Brain microvascular endothelial cell (primary cell): ENCODE data around the gene MAP7D3.

Experiments
- DNase-seq: peaks from one replicate; pipeline ENCODE4 v3.0.0-alpha.2; 2020
- H3K27ac ChIP-seq: fragments of 250-450 bp; sonication (Bioruptor Pico); 2 replicates; pipeline ENCODE4 v1.5.1; 2020; ENCODE audit warnings: mild to moderate bottlenecking, moderate library complexity
- H3K27me3 ChIP-seq: fragments of 250-450 bp; sonication (Bioruptor Pico); replicated peaks from 2 replicates; pipeline ENCODE4 v1.5.1; 2020; ENCODE audit warnings: mild to moderate bottlenecking
- H3K36me3 ChIP-seq: fragments of 250-450 bp; sonication (Bioruptor Pico); replicated peaks from 2 replicates; pipeline ENCODE4 v1.5.1; 2020; ENCODE audit warnings: mild to moderate bottlenecking
- H3K4me3 ChIP-seq: 2 replicates; pipeline ENCODE4 v1.5.1; 2011; ENCODE audit warnings: low read depth, mild to moderate bottlenecking, control low read depth, low read length, moderate library complexity
- in situ Hi-C: cut with HindIII; loops from 2 replicates; pipeline ENCODE4 v1.10.0; 2017; ENCODE audit warnings: low sequenced_read_pairs, low pct_ligation_motif_present
- TF ChIP-seq, protein P1 (sequence below): IDR thresholded peaks from 2 replicates; pipeline ENCODE4 v1.5.1; 2011; ENCODE audit warnings: low read depth, mild to moderate bottlenecking, moderate library complexity, low read length, control low read depth, inconsistent platforms; ENCODE audit errors: missing control alignments

MAP7D3 gene

DNA sequence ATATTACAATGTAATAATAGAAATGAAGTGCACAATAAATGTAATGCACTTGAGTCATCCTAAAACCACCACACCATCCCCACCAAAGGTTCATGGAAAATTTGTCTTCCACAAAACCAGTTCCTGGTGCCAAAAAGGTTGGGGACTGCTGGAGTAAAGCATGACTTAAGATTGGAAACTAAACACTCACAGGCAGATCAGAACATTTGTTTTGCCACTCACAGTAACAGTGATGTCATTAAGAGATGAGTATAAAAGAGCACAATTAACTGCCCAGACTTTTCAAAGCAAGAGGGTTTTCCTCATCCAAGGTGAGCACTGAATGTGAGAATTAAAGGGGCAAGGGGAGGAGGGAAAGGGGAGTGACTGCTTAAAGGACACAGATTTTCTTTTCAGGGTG is 35.6 kb downstream of the MAP7D3 start:
- Histone ChIP-seq H3K27me3 (no peaks in the 10 kb centered on the region), H3K4me3 (no peak overlapping the region), H3K27ac (no peak overlapping the region), H3K36me3 (peaks cover 9% of the 10 kb centered on the region)
- DNase-seq: no peak
- in situ Hi-C loops: no loop called here
- TF ChIP-seq, protein P1, sequence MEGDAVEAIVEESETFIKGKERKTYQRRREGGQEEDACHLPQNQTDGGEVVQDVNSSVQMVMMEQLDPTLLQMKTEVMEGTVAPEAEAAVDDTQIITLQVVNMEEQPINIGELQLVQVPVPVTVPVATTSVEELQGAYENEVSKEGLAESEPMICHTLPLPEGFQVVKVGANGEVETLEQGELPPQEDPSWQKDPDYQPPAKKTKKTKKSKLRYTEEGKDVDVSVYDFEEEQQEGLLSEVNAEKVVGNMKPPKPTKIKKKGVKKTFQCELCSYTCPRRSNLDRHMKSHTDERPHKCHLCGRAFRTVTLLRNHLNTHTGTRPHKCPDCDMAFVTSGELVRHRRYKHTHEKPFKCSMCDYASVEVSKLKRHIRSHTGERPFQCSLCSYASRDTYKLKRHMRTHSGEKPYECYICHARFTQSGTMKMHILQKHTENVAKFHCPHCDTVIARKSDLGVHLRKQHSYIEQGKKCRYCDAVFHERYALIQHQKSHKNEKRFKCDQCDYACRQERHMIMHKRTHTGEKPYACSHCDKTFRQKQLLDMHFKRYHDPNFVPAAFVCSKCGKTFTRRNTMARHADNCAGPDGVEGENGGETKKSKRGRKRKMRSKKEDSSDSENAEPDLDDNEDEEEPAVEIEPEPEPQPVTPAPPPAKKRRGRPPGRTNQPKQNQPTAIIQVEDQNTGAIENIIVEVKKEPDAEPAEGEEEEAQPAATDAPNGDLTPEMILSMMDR: no peak

DNA sequence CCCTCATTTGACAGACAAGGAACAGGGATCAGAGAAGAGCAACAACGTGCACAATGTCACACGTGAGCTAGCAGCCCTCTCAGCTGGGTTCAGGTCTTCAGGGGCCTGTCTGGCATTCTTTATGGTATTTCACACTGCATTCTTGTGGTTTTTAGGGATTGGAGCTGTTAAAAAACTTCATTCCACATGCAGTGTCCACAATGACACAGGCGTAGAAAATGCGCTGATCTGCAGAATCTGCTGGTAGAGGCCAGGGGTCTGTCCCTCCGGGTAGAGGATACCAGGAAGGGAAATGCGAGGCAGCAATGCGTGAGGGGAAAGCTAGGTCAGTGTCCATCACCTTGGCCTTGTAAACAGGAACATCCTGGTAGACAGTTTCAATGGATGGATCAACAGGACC is 36.6 kb downstream of the MAP7D3 start:
- no peak overlapping the region for H3K4me3 ChIP-seq
- TF ChIP-seq, protein P1: no peak
- DNase-seq: peak; percentile 68
- H3K36me3 ChIP-seq: peaks cover 6% of the 10 kb centered on the region
- no peak overlapping the region for H3K27ac ChIP-seq
- in situ Hi-C loops: no loop called here
- no peaks in the 10 kb centered on the region for H3K27me3 ChIP-seq

DNA sequence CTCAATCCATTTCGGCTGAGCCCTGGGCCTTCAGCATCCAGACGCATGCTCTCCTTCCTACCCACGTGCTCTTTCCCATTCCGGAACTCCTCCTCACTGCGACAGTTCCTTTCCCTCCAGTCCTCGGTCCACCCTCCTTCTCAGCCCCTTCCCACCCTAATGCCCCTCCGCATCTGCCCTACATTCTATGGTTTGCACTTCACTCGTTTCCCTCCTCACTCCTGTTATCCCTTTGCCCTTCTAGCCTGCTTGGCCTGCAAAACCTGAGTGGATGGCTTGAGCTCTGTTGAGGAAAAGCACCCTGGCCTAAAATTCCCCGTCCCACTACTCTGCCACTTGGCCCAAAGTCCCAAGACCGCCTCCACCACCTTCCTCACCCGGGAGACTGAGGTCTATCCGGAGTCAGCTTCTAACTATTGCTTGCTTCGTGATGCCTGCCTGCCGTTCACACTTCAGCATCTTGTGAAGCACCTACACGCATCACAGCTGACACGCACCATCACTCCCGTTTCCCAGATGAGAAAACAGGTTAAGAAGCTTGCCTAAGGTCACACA is 38.6 kb downstream of the MAP7D3 start:
- in situ Hi-C loops: no loop called here
- TF ChIP-seq, protein P1: no peak
- no peak overlapping the region for H3K27ac ChIP-seq
- H3K27me3 ChIP-seq: no peaks in the 10 kb centered on the region
- no peak for DNase-seq
- H3K36me3 ChIP-seq: no peaks in the 10 kb centered on the region
- no peak overlapping the region for H3K4me3 ChIP-seq

DNA sequence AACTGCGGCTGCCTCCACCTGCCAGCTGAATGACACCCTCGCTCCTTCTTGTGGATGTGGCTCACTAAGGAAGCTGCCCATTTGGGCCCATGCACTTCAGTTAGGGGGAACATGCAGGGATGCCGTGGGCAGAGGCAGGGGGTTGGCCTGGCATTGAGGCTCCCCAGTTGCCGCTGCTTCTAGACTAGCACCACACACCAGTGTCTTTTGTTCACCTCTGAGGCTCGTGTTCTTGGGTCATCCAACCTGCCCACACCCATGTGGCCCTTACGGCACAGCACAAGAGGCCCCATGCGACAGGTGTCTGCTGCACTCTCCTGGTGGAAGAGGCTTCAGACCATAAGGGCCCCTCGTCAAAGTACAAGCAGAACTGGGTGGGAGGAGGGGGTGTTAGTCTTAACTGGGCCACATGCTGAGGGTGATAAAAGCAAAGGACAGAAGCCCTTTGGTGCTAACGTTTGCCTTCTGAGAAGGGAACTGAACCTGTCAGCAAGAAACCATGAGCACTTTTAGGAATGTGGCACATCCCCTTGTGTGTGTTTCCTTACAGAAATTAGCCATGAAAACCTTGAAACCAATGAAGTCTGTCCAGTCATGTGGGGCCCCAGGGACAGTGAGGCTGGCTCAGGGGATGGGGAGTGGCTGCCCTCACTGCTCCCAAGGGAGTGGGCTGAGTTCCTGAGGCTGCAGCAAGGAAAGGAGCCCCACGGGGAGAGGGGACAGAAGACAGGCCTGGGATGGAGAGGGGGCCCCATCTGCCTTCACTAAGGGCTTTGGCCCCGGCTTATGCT is 39.2 kb downstream of the MAP7D3 start:
- no peak for DNase-seq
- H3K27me3 ChIP-seq: no peaks in the 10 kb centered on the region
- no peak overlapping the region for H3K4me3 ChIP-seq
- no peak overlapping the region for H3K27ac ChIP-seq
- in situ Hi-C loops: no loop called here
- H3K36me3 ChIP-seq: no peaks in the 10 kb centered on the region
- TF ChIP-seq, protein P1: no peak

DNA sequence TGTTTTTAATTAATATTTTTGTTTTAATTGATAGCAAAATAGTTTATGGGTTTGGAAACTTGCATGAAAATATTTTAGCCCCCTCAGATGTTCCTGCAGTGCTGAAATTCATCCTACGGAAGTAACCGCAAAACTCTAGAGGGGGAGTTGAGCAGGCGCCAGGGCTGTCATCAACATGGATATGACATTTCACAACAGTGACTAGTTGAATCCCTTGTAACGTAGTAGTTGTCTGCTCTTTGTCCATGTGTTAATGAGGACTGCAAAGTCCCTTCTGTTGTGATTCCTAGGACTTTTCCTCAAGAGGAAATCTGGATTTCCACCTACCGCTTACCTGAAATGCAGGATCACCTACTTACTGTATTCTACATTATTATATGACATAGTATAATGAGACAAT is 40.4 kb downstream of the MAP7D3 start:
- Histone ChIP-seq H3K36me3 (no peaks in the 10 kb centered on the region), H3K27ac (no peak overlapping the region), H3K27me3 (no peaks in the 10 kb centered on the region), H3K4me3 (no peak overlapping the region)
- TF ChIP-seq, protein P1: no peak
- in situ Hi-C loops: no loop called here
- no peak for DNase-seq
